Neural crest cell (in vitro differentiated cells): ENCODE measurements around the gene DYNLT5. TPM values are rescaled to one million over a fixed set of nuclear protein-coding genes. Genes with fewer than 3 reads are reported as not detected.
"Not testable (repeated sequence)": the region's sequence is repeated elsewhere in the genome, so short reads cannot be mapped to it uniquely, and the experiment has no call there.

Experiments
- DNase-seq: peaks from one replicate; pipeline ENCODE4 v3.0.0; 2021; ENCODE audit warnings: low read depth, mixed read lengths, low spot score
- H3K27ac Mint-ChIP-seq: one replicate; pipeline ENCODE4 v1.8.0; 2021; ENCODE audit warnings: mild to moderate bottlenecking, mixed read lengths; ENCODE audit not compliant: unreplicated experiment
- H3K27me3 Mint-ChIP-seq: 2 replicates; pipeline ENCODE4 v1.8.0; 2021; ENCODE audit warnings: low read depth, mild to moderate bottlenecking, mixed read lengths
- H3K36me3 Mint-ChIP-seq: 2 replicates; pipeline ENCODE4 v1.8.0; 2021; ENCODE audit warnings: low read depth, mild to moderate bottlenecking, mixed read lengths
- H3K4me1 Mint-ChIP-seq: 2 replicates; pipeline ENCODE4 v1.8.0; 2021; ENCODE audit warnings: mixed read lengths
- H3K4me3 Mint-ChIP-seq: one replicate; pipeline ENCODE4 v1.8.0; 2021; ENCODE audit warnings: mild to moderate bottlenecking, mixed read lengths
- H3K9me3 Mint-ChIP-seq: 2 replicates; pipeline ENCODE4 v1.8.0; 2021; ENCODE audit warnings: mixed read lengths
- total RNA-seq: library from RNA; stranded (reverse); gene quantifications from 2 replicates; pipeline ENCODE4 v1.2.1, GENCODE V29; 2021
- TF ChIP-seq, protein P1 (sequence below): fragments of 200-600 bp; sonication (generic); conservative IDR thresholded peaks from 2 replicates; pipeline ENCODE4 v1.5.0; 2021; ENCODE audit warnings: antibody characterized with exemption, mild to moderate bottlenecking

Gene DYNLT5
- total RNA-seq, 1 donor from 2014 or later: 2.0 TPM

GRCh38 chr1:66791621-66792610 lies 39.7 kb downstream of the DYNLT5 start:
- Mint-ChIP-seq H3K4me1 (no peaks in the 10 kb centered on the region), H3K9me3 (no peaks in the 10 kb centered on the region), H3K4me3 (no peak overlapping the region), H3K27ac (no peak overlapping the region), H3K36me3 (no peaks in the 10 kb centered on the region), H3K27me3 (no peaks in the 10 kb centered on the region)
- TF ChIP-seq, protein P1, sequence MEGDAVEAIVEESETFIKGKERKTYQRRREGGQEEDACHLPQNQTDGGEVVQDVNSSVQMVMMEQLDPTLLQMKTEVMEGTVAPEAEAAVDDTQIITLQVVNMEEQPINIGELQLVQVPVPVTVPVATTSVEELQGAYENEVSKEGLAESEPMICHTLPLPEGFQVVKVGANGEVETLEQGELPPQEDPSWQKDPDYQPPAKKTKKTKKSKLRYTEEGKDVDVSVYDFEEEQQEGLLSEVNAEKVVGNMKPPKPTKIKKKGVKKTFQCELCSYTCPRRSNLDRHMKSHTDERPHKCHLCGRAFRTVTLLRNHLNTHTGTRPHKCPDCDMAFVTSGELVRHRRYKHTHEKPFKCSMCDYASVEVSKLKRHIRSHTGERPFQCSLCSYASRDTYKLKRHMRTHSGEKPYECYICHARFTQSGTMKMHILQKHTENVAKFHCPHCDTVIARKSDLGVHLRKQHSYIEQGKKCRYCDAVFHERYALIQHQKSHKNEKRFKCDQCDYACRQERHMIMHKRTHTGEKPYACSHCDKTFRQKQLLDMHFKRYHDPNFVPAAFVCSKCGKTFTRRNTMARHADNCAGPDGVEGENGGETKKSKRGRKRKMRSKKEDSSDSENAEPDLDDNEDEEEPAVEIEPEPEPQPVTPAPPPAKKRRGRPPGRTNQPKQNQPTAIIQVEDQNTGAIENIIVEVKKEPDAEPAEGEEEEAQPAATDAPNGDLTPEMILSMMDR: no peak
- no peak for DNase-seq

- H3K9me3 Mint-ChIP-seq, H3K27me3 Mint-ChIP-seq, H3K4me1 Mint-ChIP-seq: not testable (repeated sequence)
These were observed 43.6 kb downstream of the DYNLT5 start for GRCh38 chr1:66795839-66796238.

DNA sequence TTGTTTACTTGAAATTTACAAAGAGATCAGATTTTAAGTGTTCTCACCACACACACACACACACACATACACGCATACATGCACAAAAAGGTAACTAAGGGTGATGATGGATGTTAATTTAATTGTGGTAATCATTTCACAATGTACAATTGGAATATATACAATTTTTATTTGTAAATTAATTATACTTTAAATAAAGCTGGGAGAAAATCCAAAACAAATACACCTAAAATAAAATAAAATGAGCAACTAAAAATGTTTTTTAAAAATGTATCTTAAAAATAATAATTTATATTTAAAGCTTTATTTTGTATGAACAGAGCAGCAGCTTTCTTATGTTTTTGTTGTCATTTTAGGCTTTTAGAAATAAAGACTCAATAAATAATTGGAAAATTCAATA lies 57.0 kb downstream of the DYNLT5 start:
- DNase-seq: no peak
- no peaks in the 10 kb centered on the region for H3K36me3 Mint-ChIP-seq
- no peaks in the 10 kb centered on the region for H3K4me1 Mint-ChIP-seq
- no peak overlapping the region for H3K4me3 Mint-ChIP-seq
- no peak overlapping the region for H3K27ac Mint-ChIP-seq
- TF ChIP-seq, protein P1: no peak
- H3K9me3 Mint-ChIP-seq: peaks cover 6% of the 10 kb centered on the region
- no peaks in the 10 kb centered on the region for H3K27me3 Mint-ChIP-seq

More at GRCh38 chr1:66795839-66796238, 43.6 kb downstream of the DYNLT5 start:
- not testable (repeated sequence) for H3K27ac Mint-ChIP-seq, DNase-seq, H3K4me3 Mint-ChIP-seq, H3K36me3 Mint-ChIP-seq

DNA sequence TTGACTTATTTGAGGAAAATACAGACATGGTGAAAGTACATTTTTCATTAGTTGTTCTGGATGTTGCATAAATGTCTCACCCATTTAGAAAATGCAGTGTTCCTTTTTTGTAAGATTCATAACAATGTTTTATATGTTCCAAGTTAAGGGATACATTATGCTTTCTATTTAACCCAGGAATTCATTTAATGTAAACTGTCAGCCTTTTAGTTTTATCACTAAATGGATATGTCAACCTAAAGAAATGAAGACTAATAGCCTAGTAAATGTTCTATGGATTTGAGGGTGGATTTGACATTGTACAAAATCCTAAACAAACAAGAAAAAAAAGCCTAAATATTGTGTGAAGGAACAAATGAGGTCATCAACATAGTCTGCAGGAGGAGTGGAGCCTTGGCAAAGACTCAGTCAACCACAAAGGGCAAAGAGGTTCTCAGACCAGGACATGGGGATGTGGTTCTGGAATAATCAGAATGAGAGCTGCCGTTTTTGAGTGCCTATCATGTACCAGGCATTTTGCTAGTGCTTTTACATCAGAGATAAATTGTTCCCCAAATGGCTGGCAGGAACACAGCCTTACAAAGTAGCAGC lies 57.6 kb downstream of the DYNLT5 start:
- Mint-ChIP-seq H3K9me3 (peaks cover 6% of the 10 kb centered on the region), H3K4me1 (no peaks in the 10 kb centered on the region)
- TF ChIP-seq, protein P1: no peak

GRCh38 chr1:66824771-66825170 lies 72.5 kb downstream of the DYNLT5 start:
- Mint-ChIP-seq H3K27ac (no peak overlapping the region), H3K4me3 (no peak overlapping the region), H3K36me3 (peaks cover 5% of the 10 kb centered on the region), H3K9me3 (no peaks in the 10 kb centered on the region), H3K27me3 (no peaks in the 10 kb centered on the region), H3K4me1 (no peaks in the 10 kb centered on the region)
- TF ChIP-seq, protein P1: no peak
- no peak for DNase-seq

More for the DNA sequence above, 57.6 kb downstream of the DYNLT5 start:
- Mint-ChIP-seq H3K27me3 (no peaks in the 10 kb centered on the region), H3K27ac (no peak overlapping the region), H3K4me3 (no peak overlapping the region), H3K36me3 (no peaks in the 10 kb centered on the region)
- DNase-seq: no peak

Other genes starting within 250 kb of the DYNLT5 start
- gene SGIP1, start 218.3 kb upstream of the DYNLT5 start, total RNA-seq: 5.3 and 5.9 TPM in 2 replicates
- gene INSL5, start 48.8 kb downstream of the DYNLT5 start, total RNA-seq: not detected in 2 replicates
- gene DNAI4, start 172.4 kb downstream of the DYNLT5 start, total RNA-seq: 4.0 and 8.0 TPM in 2 replicates
- 29.0 and 31.4 TPM in 2 replicates for gene MIER1, start 172.5 kb downstream of the DYNLT5 start, total RNA-seq